ENCODE measurements around the gene PLD2.

GRCh38 chr17:4812690-4813089 lies 5.7 kb downstream of the PLD2 start:
- no peak for TF ChIP-seq CTCF (IDR thresholded peaks at IDR 0.05)
- no peak for TF ChIP-seq POLR2A (IDR thresholded peaks at IDR 0.05)
- no peak for TF ChIP-seq EP300 (IDR thresholded peaks at IDR 0.05)
- TF ChIP-seq POLR2AphosphoS5 (IDR thresholded peaks at IDR 0.05), result no peak

Data from suprapubic skin (tissue), 4 donors.